GM06990 (cell line): ENCODE measurements around the gene PIAS4.

Experiments
- DNase-seq: peaks from one replicate; pipeline ENCODE4 v3.0.0-alpha.2; 2011; ENCODE audit not compliant: insufficient read length; ENCODE audit errors: extremely low read depth
- H3K27me3 ChIP-seq: replicated peaks from 2 replicates; pipeline ENCODE4 v1.6.0; 2011; ENCODE audit warnings: low read length; ENCODE audit not compliant: control insufficient read depth, insufficient read depth
- H3K36me3 ChIP-seq: 2 replicates; pipeline ENCODE4 v1.5.1; 2011; ENCODE audit warnings: low read length; ENCODE audit not compliant: control insufficient read depth, insufficient read depth
- H3K4me3 ChIP-seq: replicated peaks from 2 replicates; pipeline ENCODE4 v1.5.1; 2011; ENCODE audit warnings: low read depth, mild to moderate bottlenecking, control low read depth, low read length
- TF ChIP-seq, protein P1 (sequence below): IDR thresholded peaks from 2 replicates; pipeline ENCODE4 v1.5.1; 2011; ENCODE audit warnings: low read length, control low read depth, mild to moderate bottlenecking, inconsistent platforms; ENCODE audit not compliant: insufficient read depth, poor library complexity, severe bottlenecking

PIAS4 gene

GRCh38 chr19:3970313-3970807 lies 37.2 kb upstream of the PIAS4 start:
- Histone ChIP-seq H3K27me3 (no peaks in the 10 kb centered on the region), H3K4me3 (peak overlapping the region; percentile 98), H3K36me3 (peaks cover 16% of the 10 kb centered on the region)
- DNase-seq = no peak
- TF ChIP-seq, protein P1, sequence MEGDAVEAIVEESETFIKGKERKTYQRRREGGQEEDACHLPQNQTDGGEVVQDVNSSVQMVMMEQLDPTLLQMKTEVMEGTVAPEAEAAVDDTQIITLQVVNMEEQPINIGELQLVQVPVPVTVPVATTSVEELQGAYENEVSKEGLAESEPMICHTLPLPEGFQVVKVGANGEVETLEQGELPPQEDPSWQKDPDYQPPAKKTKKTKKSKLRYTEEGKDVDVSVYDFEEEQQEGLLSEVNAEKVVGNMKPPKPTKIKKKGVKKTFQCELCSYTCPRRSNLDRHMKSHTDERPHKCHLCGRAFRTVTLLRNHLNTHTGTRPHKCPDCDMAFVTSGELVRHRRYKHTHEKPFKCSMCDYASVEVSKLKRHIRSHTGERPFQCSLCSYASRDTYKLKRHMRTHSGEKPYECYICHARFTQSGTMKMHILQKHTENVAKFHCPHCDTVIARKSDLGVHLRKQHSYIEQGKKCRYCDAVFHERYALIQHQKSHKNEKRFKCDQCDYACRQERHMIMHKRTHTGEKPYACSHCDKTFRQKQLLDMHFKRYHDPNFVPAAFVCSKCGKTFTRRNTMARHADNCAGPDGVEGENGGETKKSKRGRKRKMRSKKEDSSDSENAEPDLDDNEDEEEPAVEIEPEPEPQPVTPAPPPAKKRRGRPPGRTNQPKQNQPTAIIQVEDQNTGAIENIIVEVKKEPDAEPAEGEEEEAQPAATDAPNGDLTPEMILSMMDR = no peak

GRCh38 chr19:3970808-3971598 lies 36.5 kb upstream of the PIAS4 start, which contains the start of gene DAPK3:
Gene DAPK3, minus strand, starts transcription at chr19:3971099. Its CDS starts 1,364 bp downstream, at chr19:3969735.
- TF ChIP-seq, protein P1 = no peak
- Histone ChIP-seq H3K27me3 (no peaks in the 10 kb centered on the region), H3K4me3 (peak within 1 kb of the TSS; percentile 98), H3K36me3 (peaks cover 18% of the 10 kb centered on the region)
- peak; percentile 97 for DNase-seq

GRCh38 chr19:3975144-3975543 lies 32.4 kb upstream of the PIAS4 start:
- TF ChIP-seq, protein P1 = no peak
- no peak for DNase-seq
- Histone ChIP-seq H3K27me3 (no peaks in the 10 kb centered on the region), H3K36me3 (peaks cover 44% of the 10 kb centered on the region), H3K4me3 (no peak overlapping the region)

GRCh38 chr19:3975637-3976087 lies 31.9 kb upstream of the PIAS4 start:
- Histone ChIP-seq H3K36me3 (peaks cover 49% of the 10 kb centered on the region), H3K4me3 (no peak overlapping the region), H3K27me3 (no peaks in the 10 kb centered on the region)
- DNase-seq = no peak
- TF ChIP-seq, protein P1 = no peak

- Histone ChIP-seq H3K4me3 (no peak overlapping the region), H3K27me3 (no peaks in the 10 kb centered on the region), H3K36me3 (peaks cover 59% of the 10 kb centered on the region)
- DNase-seq = no peak
- TF ChIP-seq, protein P1 = no peak
These were observed 30.9 kb upstream of the PIAS4 start for GRCh38 chr19:3976495-3977241.
